GM12878 (cell line): ENCODE data around the gene EVI5L. TPM values are rescaled to one million over a fixed set of nuclear protein-coding genes. Genes with fewer than 3 reads are reported as not detected.

ENCODE experiments used
- ATAC-seq: fragments of 200-7000 bp; cut with Tn5 transposase; 3 replicates; pipeline ENCODE4 v1.9.1; 2020; ENCODE audit warnings: mild to moderate bottlenecking, moderate library complexity
- BruUV-seq: library from RNA; stranded (reverse); fragments of 400-500 nt; replicated peaks from 2 replicates; lab custom pipeline; 2021; lab: Mats Ljungman, UMichigan
- CTCF ChIA-PET: fragments of 300-600 bp; sonication (Branson Sonifier 250); formaldehyde crosslinking; extraction: SDS; loops from one replicate; lab custom pipeline; 2021; ENCODE audit warnings: inconsistent platforms; lab: Yijun Ruan, JAX
- POLR2A ChIA-PET: fragments of 350-600 bp; formaldehyde crosslinking; extraction: SDS; loops from one replicate; lab custom pipeline; 2021; ENCODE audit warnings: inconsistent platforms; lab: Charles Lee
- RAD21 ChIA-PET: fragments of 300-600 bp; sonication (Branson Sonifier 250); formaldehyde crosslinking; loops from one replicate; lab custom pipeline; 2023; ENCODE audit warnings: antibody characterized with exemption; ENCODE audit not compliant: unreplicated experiment; lab: Charles Lee
- SMC1A ChIA-PET: fragments of 300-600 bp; sonication (Branson Sonifier 250); formaldehyde crosslinking; loops from one replicate; lab custom pipeline; 2023; ENCODE audit not compliant: unreplicated experiment, uncharacterized antibody; lab: Charles Lee
- DNase-seq: peaks from one replicate; pipeline ENCODE4 v3.0.0-alpha.2; 2011; ENCODE audit warnings: low read depth, low spot score
- FAIRE-seq: peaks from 3 replicates; lab custom pipeline; 2011; peaks lifted over from hg19 to GRCh38; lab: Jason Lieb, UNC
- H2AFZ ChIP-seq: 2 replicates; pipeline ENCODE4 v1.6.0; 2011; ENCODE audit warnings: low read depth, low read length, control low read depth; ENCODE audit not compliant: control insufficient read depth
- H3K27ac ChIP-seq: 2 replicates; pipeline ENCODE4 v1.5.1; 2011; ENCODE audit warnings: control low read depth; ENCODE audit not compliant: control insufficient read depth, insufficient read depth
- H3K27me3 ChIP-seq, 2 experiments: replicated peaks in 1 of 2; 2 replicates each; pipeline versions ENCODE4 v1.6.0 to v1.6.1; 2011; ENCODE audit warnings: low read length in 1 of 2; ENCODE audit not compliant: control insufficient read depth in 2 of 2, insufficient read depth in 2 of 2
- H3K36me3 ChIP-seq, 2 experiments: 2 replicates each; pipeline ENCODE4 v1.5.1; 2011; ENCODE audit warnings: low read length in 1 of 2; ENCODE audit not compliant: control insufficient read depth in 2 of 2, insufficient read depth in 2 of 2
- H3K4me1 ChIP-seq: 2 replicates; pipeline ENCODE4 v1.6.1; 2011; ENCODE audit warnings: mild to moderate bottlenecking, low read length, moderate library complexity, mixed read lengths; ENCODE audit not compliant: control insufficient read depth, insufficient read depth
- H3K4me2 ChIP-seq: 2 replicates; pipeline ENCODE4 v1.6.0; 2011; ENCODE audit warnings: control low read depth; ENCODE audit not compliant: control insufficient read depth, insufficient read depth
- H3K4me3 ChIP-seq: fragments of 200-600 bp; sonication (generic); 2 replicates; pipeline ENCODE4 v1.5.1; 2016
- H3K79me2 ChIP-seq: 2 replicates; pipeline ENCODE4 v1.6.0; 2011; ENCODE audit warnings: low read length; ENCODE audit not compliant: control insufficient read depth, insufficient read depth
- H3K9ac ChIP-seq: 2 replicates; pipeline ENCODE4 v1.8.0; 2011; ENCODE audit warnings: low read length, control low read depth, mixed read lengths; ENCODE audit not compliant: control insufficient read depth, insufficient read depth
- H3K9me3 ChIP-seq: replicated peaks from 3 replicates; pipeline ENCODE4 v1.5.1; 2011; ENCODE audit warnings: mild to moderate bottlenecking, low read length; ENCODE audit not compliant: control insufficient read depth, insufficient read depth
- H4K20me1 ChIP-seq: 2 replicates; pipeline ENCODE4 v1.6.0; 2011; ENCODE audit not compliant: control insufficient read depth, insufficient read depth
- ATF2 ChIP-seq: IDR thresholded peaks from 2 replicates; pipeline ENCODE4 v1.6.1; 2012; ENCODE audit warnings: low read length, inconsistent platforms
- BCL11A ChIP-seq: IDR thresholded peaks from 2 replicates; pipeline ENCODE4 v1.6.1; 2011; ENCODE audit warnings: low read depth, low read length
- CHD4 ChIP-seq: fragments of 200-600 bp; sonication (generic); IDR thresholded peaks from 2 replicates; pipeline ENCODE4 v1.6.1; 2016; ENCODE audit warnings: mild to moderate bottlenecking
- NFXL1 ChIP-seq: fragments of 450-650 bp; IDR thresholded peaks from 2 replicates; pipeline ENCODE4 v1.6.1; 2017; ENCODE audit warnings: antibody characterized with exemption, mild to moderate bottlenecking, borderline replicate concordance
- RAD51 ChIP-seq: fragments of 450-650 bp; IDR thresholded peaks from 2 replicates; pipeline ENCODE4 v1.6.1; 2016; ENCODE audit warnings: moderate library complexity, mild to moderate bottlenecking, inconsistent platforms
- SKIL ChIP-seq: fragments of 450-650 bp; IDR thresholded peaks from 2 replicates; pipeline ENCODE4 v1.6.1; 2017; ENCODE audit warnings: mild to moderate bottlenecking, low read depth, inconsistent platforms; ENCODE audit not compliant: poor library complexity, severe bottlenecking
- ZNF592 ChIP-seq: fragments of 450-650 bp; IDR thresholded peaks from 2 replicates; pipeline ENCODE4 v1.6.1; 2017; ENCODE audit warnings: mild to moderate bottlenecking, moderate library complexity
- WGBS: methylation state at CpG from one replicate; pipeline ENCODE4 v1.1.6; 2016; ENCODE audit warnings: low lambda C conversion rate; ENCODE audit not compliant: insufficient replicate concordance, insufficient coverage; ENCODE audit errors: missing lambda C conversion rate; 5-methylcytosine and 5-hydroxymethylcytosine counted together
- in situ Hi-C: fragments of 300-500 bp; cut with MboI; formaldehyde crosslinking; loops from 9 replicates; pipeline ENCODE4 v1.14.3; 2018; ENCODE audit warnings: mixed read lengths
- intact Hi-C: fragments of 100-400 bp; cut with micrococcal nuclease; formaldehyde crosslinking; loops from one replicate; pipeline ENCODE4 v1.14.2; 2022; ENCODE audit not compliant: unreplicated experiment
- polyA plus RNA-seq, 11 experiments: library from polyadenylated mRNA; depleted of rRNA in 4 of 11; unstranded in 6 of 11; stranded (reverse) in 5 of 11; fragments of >200 nt; fragmentation: Nextera tagmentation in 4 of 11; fragmentation: Illumina TruSeq in 1 of 11; extraction: Ambion mirVana in 4 of 11; extraction: Trizol in 1 of 11; gene quantifications; 1 replicate in 1 of 11; 2 replicates in 10 of 11; pipeline versions ENCODE4 v1.2.1 to v1.2.3, GENCODE V29; 2011 to 2016; ENCODE audit warnings: inconsistent platforms in 2 of 11, missing spikeins in 2 of 11, low read depth in 1 of 11
- total RNA-seq, 4 experiments: library from RNA; depleted of rRNA in 3 of 4; stranded (reverse); fragments of >200 nt in 3 of 4; fragmentation: Illumina TruSeq in 1 of 4; extraction: Trizol in 1 of 4; gene quantifications; 2 replicates each; pipeline versions ENCODE4 v1.2.1 to v1.2.3, GENCODE V29; 2013 to 2021

Gene EVI5L
- total and polyA plus RNA-seq, 10 of the 15 experiments (the other 5 are each of a cell fraction or from before 2014, with no cell fraction given): 0.23 to 13.8 (median 5.0) TPM

- Histone ChIP-seq H3K27me3 (no peaks in the 10 kb centered on the region), H3K4me2 (no peak overlapping the region), H3K4me3 (no peak overlapping the region), H3K36me3 (no peaks in the 10 kb centered on the region), H2AFZ (no peak overlapping the region), H3K79me2 (no peaks in the 10 kb centered on the region), H3K9ac (no peak overlapping the region), H3K27ac (no peak overlapping the region), H4K20me1 (no peaks in the 10 kb centered on the region), H3K4me1 (peaks cover 3% of the 10 kb centered on the region; the same call in 1 of the 2 replicates), H3K9me3 (no peaks in the 10 kb centered on the region; the same call in 2 of the 3 replicates)
- WGBS: 77% methylated on average over 6 of the region's 6 CpGs
- ChIA-PET SMC1A (no interaction called here), RAD21 (no interaction called here), CTCF (interaction anchor here (0.6 kb wide), 1 partner anchor 22 kb away, joined by 4 read pairs; no protein-coding TSS in a partner anchor), POLR2A (interaction anchor here (0.6 kb wide), 1 partner anchor 1529 kb away, joined by 8 read pairs; no protein-coding TSS in a partner anchor)
- ATAC-seq (no peak), FAIRE-seq (no peak), DNase-seq (no peak)
- BruUV-seq: no TSS peak
- TF ChIP-seq ZNF592 (no peak), NFXL1 (no peak), BCL11A (no peak), ATF2 (no peak), RAD51 (no peak), CHD4 (no peak), SKIL (no peak)
- intact Hi-C loops (no loop called here), in situ Hi-C loops (no loop called here)
These were observed 9.5 kb downstream of the EVI5L start for GRCh38 chr19:7839476-7839875.
